Osteocyte (in vitro differentiated cells): ENCODE data around the gene CGREF1. TPM values are rescaled to one million over a fixed set of nuclear protein-coding genes. Genes with fewer than 3 reads are reported as not detected.

Experiments
- DNase-seq: peaks from one replicate; pipeline ENCODE4 v3.0.0; 2021; ENCODE audit warnings: mixed read lengths; ENCODE audit not compliant: unreplicated experiment; ENCODE audit errors: extremely low spot score
- H3K27ac Mint-ChIP-seq: one replicate; pipeline ENCODE4 v1.8.0; 2021; ENCODE audit warnings: mild to moderate bottlenecking, mixed read lengths; ENCODE audit not compliant: unreplicated experiment
- H3K27me3 Mint-ChIP-seq: one replicate; pipeline ENCODE4 v1.8.0; 2021; ENCODE audit warnings: mixed read lengths; ENCODE audit not compliant: unreplicated experiment
- H3K36me3 Mint-ChIP-seq: one replicate; pipeline ENCODE4 v1.8.0; 2021; ENCODE audit warnings: mixed read lengths; ENCODE audit not compliant: unreplicated experiment
- H3K4me1 Mint-ChIP-seq: one replicate; pipeline ENCODE4 v1.8.0; 2021; ENCODE audit warnings: mixed read lengths; ENCODE audit not compliant: unreplicated experiment
- H3K4me3 Mint-ChIP-seq: one replicate; pipeline ENCODE4 v1.8.0; 2021; ENCODE audit warnings: mild to moderate bottlenecking, moderate library complexity, mixed read lengths; ENCODE audit not compliant: unreplicated experiment
- H3K9me3 Mint-ChIP-seq: one replicate; pipeline ENCODE4 v1.8.0; 2021; ENCODE audit warnings: mixed read lengths; ENCODE audit not compliant: unreplicated experiment
- CTCF ChIP-seq: fragments of 200-600 bp; sonication (generic); IDR thresholded peaks from 2 replicates; pipeline ENCODE4 v1.5.0; 2021; ENCODE audit warnings: antibody characterized with exemption, mild to moderate bottlenecking, moderate library complexity
- total RNA-seq: library from RNA; stranded (reverse); gene quantifications from 2 replicates; pipeline ENCODE4 v1.2.1, GENCODE V29; 2021

CGREF1 gene
- total RNA-seq, 1 donor from 2014 or later: 1.9 TPM

GRCh38 chr2:27093430-27094352 lies 25.2 kb downstream of the CGREF1 start:
- Mint-ChIP-seq H3K36me3 (no peaks in the 10 kb centered on the region), H3K4me1 (peaks cover 4% of the 10 kb centered on the region), H3K4me3 (no peak overlapping the region), H3K27me3 (no peaks in the 10 kb centered on the region), H3K9me3 (no peaks in the 10 kb centered on the region), H3K27ac (no peak overlapping the region)
- TF ChIP-seq CTCF: no peak
- no peak for DNase-seq

- no peak overlapping the region for H3K27ac Mint-ChIP-seq
- H3K4me3 Mint-ChIP-seq: no peak overlapping the region
- DNase-seq: no peak
- no peak for TF ChIP-seq CTCF
- H3K36me3 Mint-ChIP-seq: no peaks in the 10 kb centered on the region
- no peaks in the 10 kb centered on the region for H3K9me3 Mint-ChIP-seq
- no peaks in the 10 kb centered on the region for H3K27me3 Mint-ChIP-seq
- peaks cover 4% of the 10 kb centered on the region for H3K4me1 Mint-ChIP-seq
Observed at GRCh38 chr2:27092696-27093429, 26.1 kb downstream of the CGREF1 start.

- no peaks in the 10 kb centered on the region for H3K36me3 Mint-ChIP-seq
Observed at GRCh38 chr2:27091746-27092695, 26.9 kb downstream of the CGREF1 start.

GRCh38 chr2:27089111-27089954 lies 29.6 kb downstream of the CGREF1 start:
- Mint-ChIP-seq H3K36me3 (no peaks in the 10 kb centered on the region), H3K4me1 (peaks cover 16% of the 10 kb centered on the region), H3K4me3 (no peak overlapping the region), H3K27me3 (no peaks in the 10 kb centered on the region), H3K9me3 (no peaks in the 10 kb centered on the region), H3K27ac (no peak overlapping the region)
- no peak for DNase-seq
- TF ChIP-seq CTCF: no peak

More at GRCh38 chr2:27091746-27092695, 26.9 kb downstream of the CGREF1 start:
- Mint-ChIP-seq H3K4me3 (no peak overlapping the region), H3K4me1 (peaks cover 8% of the 10 kb centered on the region), H3K9me3 (no peaks in the 10 kb centered on the region), H3K27me3 (no peaks in the 10 kb centered on the region), H3K27ac (no peak overlapping the region)
- no peak for TF ChIP-seq CTCF
- DNase-seq: no peak
